Right atrium auricular region (tissue), 2 donors: ENCODE results near the gene C16orf78. TPM values are rescaled to one million over a fixed set of nuclear protein-coding genes. Genes with fewer than 3 reads are reported as not detected.
A peak's percentile ranks its signal among the peaks of the same experiment; 100 is the strongest.

Experiments
- DNase-seq: peaks from one replicate; pipeline ENCODE4 v3.0.0-alpha.2; 2019; ENCODE audit warnings: low spot score
- H3K27ac ChIP-seq, 2 donors: fragments of 200-600 bp; sonication (generic); 1 replicate in 1 of 2; 2 replicates in 1 of 2; pipeline ENCODE4 v1.5.1; 2016 to 2019
- H3K27me3 ChIP-seq, 2 donors: fragments of 200-600 bp; sonication (generic); one replicate each; pipeline versions ENCODE4 v1.5.1 to v1.6.0; 2017 to 2019
- H3K36me3 ChIP-seq: fragments of 200-600 bp; sonication (generic); one replicate; pipeline ENCODE4 v1.5.1; 2016
- H3K4me1 ChIP-seq, 2 donors: fragments of 200-600 bp; sonication (generic); one replicate each; pipeline versions ENCODE4 v1.5.1 to v1.6.0; 2017 to 2019
- H3K4me3 ChIP-seq, 2 donors: fragments of 200-600 bp; sonication (generic); 1 replicate in 1 of 2; 2 replicates in 1 of 2; pipeline ENCODE4 v1.5.1; 2017 to 2019; ENCODE audit warnings: mild to moderate bottlenecking in 1 of 2, moderate library complexity in 1 of 2
- H3K9me3 ChIP-seq, 2 donors: fragments of 200-600 bp; sonication (generic); one replicate each; pipeline ENCODE4 v1.5.1; 2019
- CTCF ChIP-seq, 2 donors: fragments of 200-600 bp; sonication (generic); IDR thresholded peaks; one replicate each; pipeline ENCODE4 v1.5.1; 2019; ENCODE audit warnings: antibody characterized with exemption in 2 of 2
- total RNA-seq, 2 donors: library from RNA; depleted of rRNA; stranded (reverse); fragments of >200 nt; gene quantifications; one replicate each; pipeline ENCODE4 v1.1.0, GENCODE V29; 2016

The C16orf78 gene
- total RNA-seq, 2 donors from 2014 or later = not detected

GRCh38 chr16:49407873-49408550, 34.4 kb downstream of the C16orf78 start:
- DNase-seq = peak; percentile 79
- H3K27ac ChIP-seq = no peak overlapping the region
- no peaks in the 10 kb centered on the region for H3K27me3 ChIP-seq
- no peaks in the 10 kb centered on the region for H3K4me1 ChIP-seq
- no peaks in the 10 kb centered on the region for H3K36me3 ChIP-seq
- peak; percentile 88 to 95 for TF ChIP-seq CTCF (IDR thresholded peaks at IDR 0.05)
- H3K9me3 ChIP-seq = peaks cover 0 to 6% of the 10 kb centered on the region in 2 donors
- H3K4me3 ChIP-seq = no peak overlapping the region

- no peak for DNase-seq
- Histone ChIP-seq H3K4me1 (no peaks in the 10 kb centered on the region), H3K27ac (no peak overlapping the region), H3K4me3 (no peak overlapping the region), H3K36me3 (no peaks in the 10 kb centered on the region), H3K9me3 (no peaks in the 10 kb centered on the region), H3K27me3 (no peaks in the 10 kb centered on the region)
- TF ChIP-seq CTCF (IDR thresholded peaks at IDR 0.05) = no peak
Observed at GRCh38 chr16:49409121-49409520, 35.5 kb downstream of the C16orf78 start.

- no peak overlapping the region for H3K4me3 ChIP-seq
- no peaks in the 10 kb centered on the region for H3K9me3 ChIP-seq
- H3K27me3 ChIP-seq = no peaks in the 10 kb centered on the region
- DNase-seq = no peak
- no peaks in the 10 kb centered on the region for H3K36me3 ChIP-seq
- H3K27ac ChIP-seq = no peak overlapping the region
- no peak for TF ChIP-seq CTCF (IDR thresholded peaks at IDR 0.05)
- H3K4me1 ChIP-seq = no peaks in the 10 kb centered on the region
Observed at GRCh38 chr16:49410226-49410625, 36.6 kb downstream of the C16orf78 start.

GRCh38 chr16:49411121-49411970, 37.7 kb downstream of the C16orf78 start:
- H3K9me3 ChIP-seq = no peaks in the 10 kb centered on the region
- no peaks in the 10 kb centered on the region for H3K36me3 ChIP-seq
- no peak for DNase-seq
- H3K27me3 ChIP-seq = no peaks in the 10 kb centered on the region
- H3K4me3 ChIP-seq = no peak overlapping the region
- H3K27ac ChIP-seq = no peak overlapping the region
- no peak for TF ChIP-seq CTCF (IDR thresholded peaks at IDR 0.05)
- H3K4me1 ChIP-seq = no peaks in the 10 kb centered on the region

GRCh38 chr16:49414671-49415070, 41.1 kb downstream of the C16orf78 start:
- DNase-seq = no peak
- no peaks in the 10 kb centered on the region for H3K27me3 ChIP-seq
- TF ChIP-seq CTCF (IDR thresholded peaks at IDR 0.05) = no peak

More at GRCh38 chr16:49414671-49415070, 41.1 kb downstream of the C16orf78 start:
- H3K9me3 ChIP-seq = no peaks in the 10 kb centered on the region
- no peaks in the 10 kb centered on the region for H3K4me1 ChIP-seq
- no peak overlapping the region for H3K4me3 ChIP-seq
- H3K27ac ChIP-seq = no peak overlapping the region
- H3K36me3 ChIP-seq = no peaks in the 10 kb centered on the region
